ENCODE measurements around the gene HPS4. TPM values are rescaled to one million over a fixed set of nuclear protein-coding genes. Genes with fewer than 3 reads are reported as not detected.

Gene HPS4
- total RNA-seq, 2 experiments from 2014 or later, result 77.4 to 89.6 TPM

DNA sequence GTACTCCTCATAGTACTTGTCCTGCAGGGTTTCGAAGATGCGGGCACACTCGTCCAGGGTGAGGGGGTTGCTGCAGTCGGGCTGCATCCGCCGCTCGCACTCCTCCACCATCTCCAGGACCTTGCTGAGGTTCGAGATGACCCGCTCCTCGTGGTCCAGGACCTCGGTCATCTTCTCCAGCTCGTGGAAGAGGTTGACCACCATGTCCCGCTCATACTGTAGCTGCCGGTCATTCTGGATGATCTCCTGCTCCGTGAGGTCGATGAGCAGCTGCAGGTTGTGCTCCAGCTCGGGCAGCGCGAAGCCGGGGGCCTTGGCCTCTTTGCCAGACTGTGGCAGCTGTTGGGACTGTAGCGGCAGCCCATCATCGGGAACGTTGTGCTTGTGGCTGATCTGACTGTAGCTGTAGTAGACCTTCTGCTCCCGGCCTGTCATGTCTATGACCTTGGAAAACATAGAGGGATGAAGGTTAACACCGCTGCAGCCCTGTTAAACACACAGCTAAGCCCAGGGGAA lies 15.7 kb upstream of the HPS4 start:
- peaks cover 23% of the 10 kb centered on the region for H3K4me1 ChIP-seq (ENCODE audit: insufficient read depth, low read length, poor library complexity, severe bottlenecking)
- H3K9me2 ChIP-seq (ENCODE audit: insufficient read depth, low read length), result no peaks in the 10 kb centered on the region
- ChIA-PET CTCF (ENCODE audit: unreplicated experiment) (no interaction called here), POLR2A (interaction anchor here (0.6 kb wide), 1 partner anchor 92 kb away, joined by 4 read pairs; no protein-coding TSS in a partner anchor)
- no peak for DNase-seq (ENCODE audit: low spot score)
- intact Hi-C loops (cut with micrococcal nuclease; ENCODE audit: unreplicated experiment), result no loop called here
- H3K36me3 ChIP-seq (ENCODE audit: insufficient read depth, low read length), result peaks cover 96% of the 10 kb centered on the region
- H2AFZ ChIP-seq (ENCODE audit: low read length), result no peak overlapping the region
- no peak overlapping the region for H3K4me3 ChIP-seq (ENCODE audit: low read depth, low read length, poor library complexity, severe bottlenecking)
- H4K20me1 ChIP-seq (ENCODE audit: insufficient read depth, low read length), result no peaks in the 10 kb centered on the region
- no peak overlapping the region for H3K4me2 ChIP-seq (ENCODE audit: low read length)
- H3K27ac ChIP-seq (ENCODE audit: low read depth, low read length, poor library complexity, severe bottlenecking), result no peak overlapping the region
- no peaks in the 10 kb centered on the region for H3K9me3 ChIP-seq (ENCODE audit: low read length)
- BruUV-seq (replicated peaks), result no TSS peak
- H3K79me2 ChIP-seq (ENCODE audit: insufficient read depth, low read depth, low read length), result no peaks in the 10 kb centered on the region
- no peak for TF ChIP-seq EZH2phosphoT487 (IDR thresholded peaks at IDR 0.05; ENCODE audit: borderline replicate concordance, low read depth, low read length)
- TF ChIP-seq, protein P1, sequence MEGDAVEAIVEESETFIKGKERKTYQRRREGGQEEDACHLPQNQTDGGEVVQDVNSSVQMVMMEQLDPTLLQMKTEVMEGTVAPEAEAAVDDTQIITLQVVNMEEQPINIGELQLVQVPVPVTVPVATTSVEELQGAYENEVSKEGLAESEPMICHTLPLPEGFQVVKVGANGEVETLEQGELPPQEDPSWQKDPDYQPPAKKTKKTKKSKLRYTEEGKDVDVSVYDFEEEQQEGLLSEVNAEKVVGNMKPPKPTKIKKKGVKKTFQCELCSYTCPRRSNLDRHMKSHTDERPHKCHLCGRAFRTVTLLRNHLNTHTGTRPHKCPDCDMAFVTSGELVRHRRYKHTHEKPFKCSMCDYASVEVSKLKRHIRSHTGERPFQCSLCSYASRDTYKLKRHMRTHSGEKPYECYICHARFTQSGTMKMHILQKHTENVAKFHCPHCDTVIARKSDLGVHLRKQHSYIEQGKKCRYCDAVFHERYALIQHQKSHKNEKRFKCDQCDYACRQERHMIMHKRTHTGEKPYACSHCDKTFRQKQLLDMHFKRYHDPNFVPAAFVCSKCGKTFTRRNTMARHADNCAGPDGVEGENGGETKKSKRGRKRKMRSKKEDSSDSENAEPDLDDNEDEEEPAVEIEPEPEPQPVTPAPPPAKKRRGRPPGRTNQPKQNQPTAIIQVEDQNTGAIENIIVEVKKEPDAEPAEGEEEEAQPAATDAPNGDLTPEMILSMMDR (conservative IDR thresholded peaks at IDR 0.05; ENCODE audit: low read length), result no peak

DNA sequence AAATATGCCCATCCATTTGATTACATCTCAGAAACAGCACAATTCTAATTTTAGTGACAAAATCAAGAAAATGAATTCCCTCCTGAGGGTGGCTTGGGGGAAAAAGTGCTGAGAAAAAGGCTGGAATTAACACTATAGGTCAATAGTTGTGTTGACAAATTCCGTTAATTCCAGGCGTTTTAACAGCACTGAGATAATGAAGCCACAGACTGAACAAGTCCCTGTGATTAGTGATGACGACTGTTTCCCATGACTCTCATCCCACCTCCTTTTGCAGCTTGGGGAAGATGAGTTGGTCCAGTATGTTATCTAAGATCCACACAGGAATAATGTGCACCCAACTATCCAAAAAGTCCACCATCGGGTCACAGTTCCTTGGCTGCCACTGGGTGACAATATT lies 12.9 kb upstream of the HPS4 start:
- no peak overlapping the region for H3K4me3 ChIP-seq (ENCODE audit: low read depth, low read length, poor library complexity, severe bottlenecking)
- H3K36me3 ChIP-seq (ENCODE audit: insufficient read depth, low read length), result peaks cover 97% of the 10 kb centered on the region
- TF ChIP-seq, protein P1 (conservative IDR thresholded peaks at IDR 0.05; ENCODE audit: low read length), result no peak
- TF ChIP-seq EZH2phosphoT487 (IDR thresholded peaks at IDR 0.05; ENCODE audit: borderline replicate concordance, low read depth, low read length), result no peak
- H3K79me2 ChIP-seq (ENCODE audit: insufficient read depth, low read depth, low read length), result no peaks in the 10 kb centered on the region
- H3K4me2 ChIP-seq (ENCODE audit: low read length), result no peak overlapping the region
- ChIA-PET POLR2A (no interaction called here), CTCF (ENCODE audit: unreplicated experiment) (interaction anchor here (1.1 kb wide), 1 partner anchor 171 kb away, joined by 3 read pairs; no protein-coding TSS in a partner anchor)
- no peaks in the 10 kb centered on the region for H3K4me1 ChIP-seq (ENCODE audit: insufficient read depth, low read length, poor library complexity, severe bottlenecking)
- DNase-seq (ENCODE audit: low spot score), result no peak
- no peak overlapping the region for H2AFZ ChIP-seq (ENCODE audit: low read length)
- no peaks in the 10 kb centered on the region for H3K9me3 ChIP-seq (ENCODE audit: low read length)
- intact Hi-C loops (cut with micrococcal nuclease; ENCODE audit: unreplicated experiment), result no loop called here
- H3K27ac ChIP-seq (ENCODE audit: low read depth, low read length, poor library complexity, severe bottlenecking), result no peak overlapping the region
- no TSS peak for BruUV-seq (replicated peaks)
- H3K9me2 ChIP-seq (ENCODE audit: insufficient read depth, low read length), result no peaks in the 10 kb centered on the region
- H4K20me1 ChIP-seq (ENCODE audit: insufficient read depth, low read length), result no peaks in the 10 kb centered on the region

DNA sequence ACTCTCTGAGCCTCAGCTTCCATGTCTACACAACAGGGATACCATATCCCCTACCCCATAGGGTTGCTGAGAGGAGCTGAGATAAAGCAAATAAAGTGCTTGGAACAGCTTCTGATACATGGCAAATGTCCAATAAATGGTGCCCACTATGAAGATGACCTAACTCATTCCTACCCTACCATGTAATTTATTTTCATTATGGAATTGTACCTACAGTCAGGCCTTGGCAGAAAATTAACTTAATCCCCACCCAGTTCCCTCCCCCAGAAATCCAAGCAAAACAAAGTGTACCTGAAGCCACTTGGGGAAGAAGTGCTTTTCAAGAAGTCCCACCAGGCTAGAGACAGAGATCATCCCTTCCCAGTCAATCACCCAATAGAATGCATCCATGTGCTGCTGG lies 10.9 kb upstream of the HPS4 start:
- Histone ChIP-seq H3K36me3 (ENCODE audit: insufficient read depth, low read length) (peaks cover 99% of the 10 kb centered on the region), H4K20me1 (ENCODE audit: insufficient read depth, low read length) (no peaks in the 10 kb centered on the region), H3K79me2 (ENCODE audit: insufficient read depth, low read depth, low read length) (no peaks in the 10 kb centered on the region), H3K9me2 (ENCODE audit: insufficient read depth, low read length) (no peaks in the 10 kb centered on the region), H3K4me1 (ENCODE audit: insufficient read depth, low read length, poor library complexity, severe bottlenecking) (peaks cover 3% of the 10 kb centered on the region), H3K4me3 (ENCODE audit: low read depth, low read length, poor library complexity, severe bottlenecking) (no peak overlapping the region), H3K9me3 (ENCODE audit: low read length) (no peaks in the 10 kb centered on the region), H3K4me2 (ENCODE audit: low read length) (no peak overlapping the region), H2AFZ (ENCODE audit: low read length) (no peak overlapping the region), H3K27ac (ENCODE audit: low read depth, low read length, poor library complexity, severe bottlenecking) (no peak overlapping the region)
- intact Hi-C loops (cut with micrococcal nuclease; ENCODE audit: unreplicated experiment), result no loop called here
- ChIA-PET POLR2A (interaction anchor here (0.5 to 1.0 kb wide), 2 partner anchors 18 to 106 kb away, joined by 3 read pairs; partner anchors contain the start of gene TFIP11), CTCF (ENCODE audit: unreplicated experiment) (no interaction called here)
- BruUV-seq (replicated peaks), result no TSS peak
- no peak for TF ChIP-seq EZH2phosphoT487 (IDR thresholded peaks at IDR 0.05; ENCODE audit: borderline replicate concordance, low read depth, low read length)
- TF ChIP-seq, protein P1 (conservative IDR thresholded peaks at IDR 0.05; ENCODE audit: low read length), result no peak
- no peak for DNase-seq (ENCODE audit: low spot score)
